ENCODE measurements around the gene EXTL2.
A peak's percentile ranks its signal among the peaks of the same experiment; 100 is the strongest.

The EXTL2 gene

DNA sequence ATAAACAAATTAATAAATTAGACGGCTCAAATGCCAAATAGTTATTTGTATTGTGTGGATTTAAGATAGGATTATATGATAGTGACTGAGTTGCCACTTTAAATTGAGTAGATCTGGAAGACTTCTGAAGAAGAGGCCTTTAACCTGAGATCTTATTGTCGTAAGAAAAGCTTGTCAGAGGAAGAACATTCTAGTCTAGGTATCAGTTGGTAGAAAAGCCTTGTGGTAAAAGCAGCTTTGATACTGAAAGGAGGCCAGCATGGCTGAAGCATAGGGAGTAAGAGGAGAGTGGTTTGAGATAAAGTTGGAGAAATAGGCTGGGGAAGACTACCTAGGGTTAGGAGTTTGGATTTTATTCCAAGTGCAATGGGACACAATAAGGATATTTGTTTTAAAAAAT is 30.3 kb upstream of the EXTL2 start:
- in situ Hi-C loops (cut with HindIII; ENCODE audit: low sequenced_read_pairs) = no loop called here
- DNase-seq (ENCODE audit: low read depth) = no peak
- TF ChIP-seq CTCF (IDR thresholded peaks at IDR 0.05; ENCODE audit: low read depth, low read length, missing control alignments) = no peak

GRCh38 chr1:100924212-100924611 is 29.6 kb upstream of the EXTL2 start:
- DNase-seq (ENCODE audit: low read depth) = no peak

More for the DNA sequence above, 30.3 kb upstream of the EXTL2 start:
- H3K4me3 ChIP-seq (ENCODE audit: low read depth, low read length) = no peak overlapping the region

GRCh38 chr1:100921110-100921706 is 26.6 kb upstream of the EXTL2 start:
- DNase-seq (ENCODE audit: low read depth) = peak; percentile 54
- in situ Hi-C loops (cut with HindIII; ENCODE audit: low sequenced_read_pairs) = no loop called here
- TF ChIP-seq CTCF (IDR thresholded peaks at IDR 0.05; ENCODE audit: low read depth, low read length, missing control alignments) = peak; percentile 5
- no peak overlapping the region for H3K4me3 ChIP-seq (ENCODE audit: low read depth, low read length)

More at GRCh38 chr1:100924212-100924611, 29.6 kb upstream of the EXTL2 start:
- TF ChIP-seq CTCF (IDR thresholded peaks at IDR 0.05; ENCODE audit: low read depth, low read length, missing control alignments) = no peak
- in situ Hi-C loops (cut with HindIII; ENCODE audit: low sequenced_read_pairs) = no loop called here
- H3K4me3 ChIP-seq (ENCODE audit: low read depth, low read length) = no peak overlapping the region

DNA sequence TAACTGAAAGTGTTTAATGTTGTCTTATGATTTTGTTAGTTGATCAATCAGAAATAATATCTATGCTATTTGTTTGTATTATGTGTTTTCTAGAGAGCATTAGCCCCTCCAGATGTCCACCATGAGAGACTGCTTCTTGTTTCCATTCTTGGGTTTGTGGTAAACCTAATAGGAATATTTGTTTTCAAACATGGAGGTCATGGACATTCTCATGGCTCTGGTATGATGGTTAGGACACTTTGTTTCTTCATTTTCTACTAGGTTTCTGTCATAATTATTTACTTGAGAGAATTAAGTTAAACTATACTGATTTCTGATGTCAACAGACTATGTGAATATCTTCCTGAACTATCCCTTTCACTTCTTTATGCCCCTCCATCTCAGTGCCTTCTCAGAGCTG is 17.4 kb upstream of the EXTL2 start:
- no peak for TF ChIP-seq CTCF (IDR thresholded peaks at IDR 0.05; ENCODE audit: low read depth, low read length, missing control alignments)
- DNase-seq (ENCODE audit: low read depth) = no peak
- H3K4me3 ChIP-seq (ENCODE audit: low read depth, low read length) = no peak overlapping the region
- in situ Hi-C loops (cut with HindIII; ENCODE audit: low sequenced_read_pairs) = no loop called here

DNA sequence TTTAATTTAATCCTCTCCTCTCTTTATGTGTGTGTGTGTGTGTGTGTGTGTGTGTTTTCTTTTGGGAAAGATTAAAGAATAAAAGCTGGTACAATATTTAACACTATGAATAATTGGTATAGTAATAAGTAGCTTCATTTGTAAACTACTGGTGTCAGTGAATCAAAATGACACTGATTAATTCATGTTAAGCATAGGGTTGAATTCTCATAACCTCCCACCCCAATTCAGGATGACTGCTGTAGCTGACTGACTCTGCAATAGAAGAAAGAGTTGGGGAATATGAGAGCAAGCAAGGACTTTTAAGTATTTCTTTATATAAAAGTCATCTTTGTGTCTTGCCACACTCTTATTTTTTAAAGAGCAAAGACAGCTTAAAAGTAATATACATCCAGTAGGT is 14.4 kb upstream of the EXTL2 start:
- in situ Hi-C loops (cut with HindIII; ENCODE audit: low sequenced_read_pairs) = no loop called here
- no peak for TF ChIP-seq CTCF (IDR thresholded peaks at IDR 0.05; ENCODE audit: low read depth, low read length, missing control alignments)
- no peak for DNase-seq (ENCODE audit: low read depth)
- H3K4me3 ChIP-seq (ENCODE audit: low read depth, low read length) = no peak overlapping the region

- no peak overlapping the region for H3K4me3 ChIP-seq (ENCODE audit: low read depth, low read length)
- no peak for TF ChIP-seq CTCF (IDR thresholded peaks at IDR 0.05; ENCODE audit: low read depth, low read length, missing control alignments)
- in situ Hi-C loops (cut with HindIII; ENCODE audit: low sequenced_read_pairs) = no loop called here
- DNase-seq (ENCODE audit: low read depth) = no peak
Measured at GRCh38 chr1:100907887-100908286, 13.2 kb upstream of the EXTL2 start.

All from astrocyte of the cerebellum (primary cell).